ENCODE results near the gene SPATA13. TPM values are rescaled to one million over a fixed set of nuclear protein-coding genes. Genes with fewer than 3 reads are reported as not detected.

Gene SPATA13
- total and polyA plus RNA-seq, 2 experiments from 2014 or later, result 2.4 to 4.6 TPM

- WGBS, 2 experiments (ENCODE audit: low coverage in 1 of 2, low lambda C conversion rate in 2 of 2, missing lambda C conversion rate in 2 of 2), result 82 to 83% methylated on average over 7 of the region's 7 CpGs
These were observed 90.0 kb downstream of the SPATA13 start for GRCh38 chr13:24250376-24251057.

GRCh38 chr13:24251525-24251924 is 91.0 kb downstream of the SPATA13 start:
- H3K27me3 ChIP-seq (replicated peaks; ENCODE audit: insufficient read depth), result no peaks in the 10 kb centered on the region
- no peak for DNase-seq
- no peaks in the 10 kb centered on the region for H3K9me3 ChIP-seq (ENCODE audit: low read depth)
- 91 to 92% methylated on average over 17 of the region's 17 CpGs for WGBS, 2 experiments (ENCODE audit: low coverage in 1 of 2, low lambda C conversion rate in 2 of 2, missing lambda C conversion rate in 2 of 2)
- H3K4me1 ChIP-seq (ENCODE audit: insufficient read depth), result no peaks in the 10 kb centered on the region
- no peaks in the 10 kb centered on the region for H3K36me3 ChIP-seq (ENCODE audit: low read depth)
- in situ Hi-C loops (cut with MboI), result no loop called here
- no peaks in the 10 kb centered on the region for H4K20me1 ChIP-seq (ENCODE audit: insufficient read depth)
- H3K27ac ChIP-seq, result no peak overlapping the region
- no peak for TF ChIP-seq EZH2phosphoT487 (IDR thresholded peaks at IDR 0.05; ENCODE audit: insufficient read depth, low read depth)
- no peak for TF ChIP-seq EZH2 (IDR thresholded peaks at IDR 0.05; ENCODE audit: insufficient read depth, poor library complexity, severe bottlenecking)
- H3K79me2 ChIP-seq (ENCODE audit: insufficient read depth), result no peaks in the 10 kb centered on the region
- H3K4me2 ChIP-seq (ENCODE audit: unreplicated experiment), result no peak overlapping the region
- H3K9me2 ChIP-seq (ENCODE audit: insufficient read depth), result no peaks in the 10 kb centered on the region
- H3F3A ChIP-seq (ENCODE audit: insufficient read depth), result no peaks in the 10 kb centered on the region
- H3K9ac ChIP-seq, result no peak overlapping the region
- no peak overlapping the region for H3K4me3 ChIP-seq
- no peak overlapping the region for H2AFZ ChIP-seq

More at GRCh38 chr13:24250376-24251057, 90.0 kb downstream of the SPATA13 start:
- no peaks in the 10 kb centered on the region for H4K20me1 ChIP-seq (ENCODE audit: insufficient read depth)
- no peak overlapping the region for H2AFZ ChIP-seq
- no peaks in the 10 kb centered on the region for H3K9me2 ChIP-seq (ENCODE audit: insufficient read depth)
- H3K27ac ChIP-seq, result no peak overlapping the region
- no peaks in the 10 kb centered on the region for H3K36me3 ChIP-seq (ENCODE audit: low read depth)
- no peak overlapping the region for H3K4me2 ChIP-seq (ENCODE audit: unreplicated experiment)
- TF ChIP-seq EZH2 (IDR thresholded peaks at IDR 0.05; ENCODE audit: insufficient read depth, poor library complexity, severe bottlenecking), result no peak
- TF ChIP-seq EZH2phosphoT487 (IDR thresholded peaks at IDR 0.05; ENCODE audit: insufficient read depth, low read depth), result no peak
- in situ Hi-C loops (cut with MboI), result no loop called here
- H3K4me3 ChIP-seq, result no peak overlapping the region
- no peak overlapping the region for H3K9ac ChIP-seq
- no peaks in the 10 kb centered on the region for H3F3A ChIP-seq (ENCODE audit: insufficient read depth)
- H3K27me3 ChIP-seq (replicated peaks; ENCODE audit: insufficient read depth), result no peaks in the 10 kb centered on the region
- H3K9me3 ChIP-seq (ENCODE audit: low read depth), result no peaks in the 10 kb centered on the region
- no peak for DNase-seq
- H3K79me2 ChIP-seq (ENCODE audit: insufficient read depth), result no peaks in the 10 kb centered on the region
- H3K4me1 ChIP-seq (ENCODE audit: insufficient read depth), result no peaks in the 10 kb centered on the region

GRCh38 chr13:24252136-24252535 is 91.6 kb downstream of the SPATA13 start:
- Histone ChIP-seq H2AFZ (no peak overlapping the region), H3K4me1 (ENCODE audit: insufficient read depth) (no peaks in the 10 kb centered on the region), H3K9me3 (ENCODE audit: low read depth) (no peaks in the 10 kb centered on the region), H4K20me1 (ENCODE audit: insufficient read depth) (no peaks in the 10 kb centered on the region), H3K27ac (no peak overlapping the region), H3K79me2 (ENCODE audit: insufficient read depth) (no peaks in the 10 kb centered on the region), H3K36me3 (ENCODE audit: low read depth) (no peaks in the 10 kb centered on the region), H3K9ac (no peak overlapping the region), H3F3A (ENCODE audit: insufficient read depth) (no peaks in the 10 kb centered on the region), H3K9me2 (ENCODE audit: insufficient read depth) (no peaks in the 10 kb centered on the region), H3K4me2 (ENCODE audit: unreplicated experiment) (no peak overlapping the region), H3K4me3 (no peak overlapping the region), H3K27me3 (replicated peaks; ENCODE audit: insufficient read depth) (no peaks in the 10 kb centered on the region)
- WGBS, 2 experiments (ENCODE audit: low coverage in 1 of 2, low lambda C conversion rate in 2 of 2, missing lambda C conversion rate in 2 of 2), result 64 to 66% methylated on average over 6 of the region's 6 CpGs
- DNase-seq, result no peak
- in situ Hi-C loops (cut with MboI), result no loop called here
- TF ChIP-seq EZH2phosphoT487 (IDR thresholded peaks at IDR 0.05; ENCODE audit: insufficient read depth, low read depth) (no peak), EZH2 (IDR thresholded peaks at IDR 0.05; ENCODE audit: insufficient read depth, poor library complexity, severe bottlenecking) (no peak)

- Histone ChIP-seq H2AFZ (no peak overlapping the region), H3K36me3 (ENCODE audit: low read depth) (no peaks in the 10 kb centered on the region)
- TF ChIP-seq EZH2phosphoT487 (IDR thresholded peaks at IDR 0.05; ENCODE audit: insufficient read depth, low read depth) (no peak), EZH2 (IDR thresholded peaks at IDR 0.05; ENCODE audit: insufficient read depth, poor library complexity, severe bottlenecking) (no peak)
These were observed 93.1 kb downstream of the SPATA13 start for GRCh38 chr13:24253520-24254145.

More at GRCh38 chr13:24253520-24254145, 93.1 kb downstream of the SPATA13 start:
- H4K20me1 ChIP-seq (ENCODE audit: insufficient read depth), result no peaks in the 10 kb centered on the region
- H3K27ac ChIP-seq, result no peak overlapping the region
- no peaks in the 10 kb centered on the region for H3K79me2 ChIP-seq (ENCODE audit: insufficient read depth)
- H3F3A ChIP-seq (ENCODE audit: insufficient read depth), result no peaks in the 10 kb centered on the region
- H3K27me3 ChIP-seq (replicated peaks; ENCODE audit: insufficient read depth), result no peaks in the 10 kb centered on the region
- 90 to 94% methylated on average over 9 of the region's 9 CpGs for WGBS, 2 experiments (ENCODE audit: low coverage in 1 of 2, low lambda C conversion rate in 2 of 2, missing lambda C conversion rate in 2 of 2)
- H3K9me2 ChIP-seq (ENCODE audit: insufficient read depth), result no peaks in the 10 kb centered on the region
- H3K4me1 ChIP-seq (ENCODE audit: insufficient read depth), result no peaks in the 10 kb centered on the region
- in situ Hi-C loops (cut with MboI), result no loop called here
- DNase-seq, result no peak
- no peaks in the 10 kb centered on the region for H3K9me3 ChIP-seq (ENCODE audit: low read depth)
- no peak overlapping the region for H3K4me2 ChIP-seq (ENCODE audit: unreplicated experiment)
- no peak overlapping the region for H3K4me3 ChIP-seq
- H3K9ac ChIP-seq, result no peak overlapping the region

Measured in GM23248 (cell line).